HG03108 (cell line): ENCODE measurements around the gene GOSR1.
"Not testable (repeated sequence)": the region's sequence is repeated elsewhere in the genome, so short reads cannot be mapped to it uniquely, and the experiment has no call there.

ENCODE experiments used
- ATAC-seq: cut with Tn5 transposase; IDR thresholded peaks from one replicate; pipeline ENCODE4 v1.9.1; 2021; ENCODE audit warnings: moderate library complexity; ENCODE audit not compliant: unreplicated experiment

GOSR1 gene

GRCh38 chr17:30573603-30574175 is 96.5 kb downstream of the GOSR1 start:
- no peak for ATAC-seq

GRCh38 chr17:30574309-30574708 is 97.1 kb downstream of the GOSR1 start:
- not testable (repeated sequence) for ATAC-seq

GRCh38 chr17:30574806-30575205 is 97.6 kb downstream of the GOSR1 start:
- ATAC-seq, result not testable (repeated sequence)

GRCh38 chr17:30575648-30576325 is 98.6 kb downstream of the GOSR1 start:
- not testable (repeated sequence) for ATAC-seq

GRCh38 chr17:30576326-30576861 is 99.2 kb downstream of the GOSR1 start:
- ATAC-seq, result no peak
